Measurements from ENCODE around the gene ANKRD24.
"Not testable (repeated sequence)": the region's sequence is repeated elsewhere in the genome, so short reads cannot be mapped to it uniquely, and the experiment has no call there.

The ANKRD24 gene

GRCh38 chr19:4174213-4174894 is 8.1 kb upstream of the ANKRD24 start:
- no peak for DNase-seq

- DNase-seq: no peak
These were observed 7.4 kb upstream of the ANKRD24 start for GRCh38 chr19:4174895-4175668.

GRCh38 chr19:4175669-4175931 is 6.9 kb upstream of the ANKRD24 start:
- no peak for DNase-seq

- DNase-seq: no peak
These were observed 5.3 kb upstream of the ANKRD24 start for GRCh38 chr19:4177146-4177545.

GRCh38 chr19:4178990-4179389 is 3.5 kb upstream of the ANKRD24 start:
- no peak for DNase-seq

GRCh38 chr19:4181053-4181508 is 1.4 kb upstream of the ANKRD24 start:
- DNase-seq: no peak

- DNase-seq: no peak
These were observed 1.7 kb downstream of the ANKRD24 start for GRCh38 chr19:4183967-4184717.

GRCh38 chr19:4184718-4185352 is 2.3 kb downstream of the ANKRD24 start:
- DNase-seq: no peak

GRCh38 chr19:4185413-4186086 is 3.1 kb downstream of the ANKRD24 start:
- DNase-seq: no peak

GRCh38 chr19:4186087-4186993 is 3.9 kb downstream of the ANKRD24 start:
- DNase-seq: peak; percentile 62

GRCh38 chr19:4187313-4188122 is 5.0 kb downstream of the ANKRD24 start:
- DNase-seq: no peak

- DNase-seq: no peak
These were observed 7.2 kb downstream of the ANKRD24 start for GRCh38 chr19:4189641-4190040.

- DNase-seq: not testable (repeated sequence)
These were observed 10.0 kb downstream of the ANKRD24 start for GRCh38 chr19:4192537-4192936.

- no peak for DNase-seq
These were observed 11.9 kb downstream of the ANKRD24 start for GRCh38 chr19:4194353-4194752.

GRCh38 chr19:4196009-4196408 is 13.5 kb downstream of the ANKRD24 start:
- no peak for DNase-seq

GRCh38 chr19:4196587-4197148 is 14.2 kb downstream of the ANKRD24 start:
- DNase-seq: no peak

- no peak for DNase-seq
These were observed 14.7 kb downstream of the ANKRD24 start for GRCh38 chr19:4197228-4197624.

- DNase-seq: no peak
These were observed 15.4 kb downstream of the ANKRD24 start for GRCh38 chr19:4197625-4198466.

- no peak for DNase-seq
These were observed 16.1 kb downstream of the ANKRD24 start for GRCh38 chr19:4198467-4199126.
